Suppressor macrophage treated with lipopolysaccharide for 1 hour (primary cell): ENCODE data around the gene HTRA3.
A peak's percentile ranks its signal among the peaks of the same experiment; 100 is the strongest.

Experiments used
- DNase-seq, 3 donors: peaks; one replicate each; pipeline ENCODE4 v3.0.0-alpha.2; 2020 to 2022

Gene HTRA3

DNA sequence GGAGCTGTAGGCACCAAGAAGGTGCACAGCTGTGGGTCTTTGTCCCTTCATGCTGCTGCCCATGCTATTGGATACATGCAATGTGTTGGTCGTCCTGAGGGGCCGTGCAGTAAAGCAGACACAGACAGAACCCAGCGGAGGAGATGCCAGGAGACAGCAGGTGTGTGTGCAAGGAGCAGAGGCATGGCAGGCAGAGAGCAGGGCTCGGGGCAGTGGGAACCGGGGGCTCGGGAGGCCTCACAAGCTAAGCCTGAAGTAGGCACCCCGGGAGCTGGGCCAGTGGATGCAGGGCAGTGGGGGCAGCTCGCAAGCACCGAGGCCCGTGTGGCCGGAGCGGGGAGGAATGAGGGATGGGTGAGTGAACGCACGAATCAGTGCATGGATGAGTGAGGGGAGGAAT lies 13.2 kb downstream of the HTRA3 start:
- no peak for DNase-seq

DNA sequence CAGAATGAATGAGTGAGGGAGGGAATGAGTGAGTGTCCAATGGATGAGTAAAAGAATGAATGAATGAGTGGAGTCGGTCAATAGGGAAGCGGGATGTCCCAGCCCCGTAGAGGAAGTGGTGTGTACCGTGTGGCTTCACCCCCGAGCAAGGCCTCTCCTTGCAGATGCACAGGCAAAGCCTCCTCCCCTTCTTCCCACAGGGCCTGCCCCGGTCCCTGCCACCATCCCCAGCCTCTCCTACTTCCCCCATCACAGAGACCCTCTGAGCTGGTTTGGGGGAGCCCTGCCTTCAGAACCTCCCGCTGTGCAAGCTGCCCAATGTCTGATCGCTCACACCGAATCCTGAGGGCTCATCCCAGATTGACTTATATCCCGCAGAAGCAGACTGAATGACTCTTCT lies 13.6 kb downstream of the HTRA3 start:
- peak; percentile 15 to 36 (median 24) for DNase-seq

DNA sequence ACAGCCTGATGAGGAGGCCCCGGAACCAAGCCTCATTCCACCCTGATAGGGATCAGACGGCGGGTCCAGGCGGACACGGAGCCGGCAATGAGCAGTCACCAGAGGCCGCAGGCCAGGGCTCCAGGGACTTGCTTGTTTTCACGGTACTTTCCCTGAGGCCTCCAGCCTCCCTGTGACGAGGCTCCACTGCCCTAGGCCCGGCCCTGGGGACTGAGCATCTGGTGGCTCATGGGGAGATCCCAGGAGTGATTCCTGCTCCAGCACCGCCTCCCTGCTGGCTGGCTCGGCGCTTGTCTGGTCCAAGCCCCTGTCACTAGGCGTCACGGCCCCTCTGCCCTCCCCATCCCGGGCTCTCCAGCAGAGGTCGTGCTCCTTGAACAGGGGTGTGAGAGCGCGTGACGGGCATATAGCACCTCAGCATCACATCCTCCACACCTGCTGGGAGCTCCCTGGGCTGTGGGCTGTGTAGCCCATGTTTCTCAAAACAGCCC lies 14.1 kb downstream of the HTRA3 start:
- no peak for DNase-seq

DNA sequence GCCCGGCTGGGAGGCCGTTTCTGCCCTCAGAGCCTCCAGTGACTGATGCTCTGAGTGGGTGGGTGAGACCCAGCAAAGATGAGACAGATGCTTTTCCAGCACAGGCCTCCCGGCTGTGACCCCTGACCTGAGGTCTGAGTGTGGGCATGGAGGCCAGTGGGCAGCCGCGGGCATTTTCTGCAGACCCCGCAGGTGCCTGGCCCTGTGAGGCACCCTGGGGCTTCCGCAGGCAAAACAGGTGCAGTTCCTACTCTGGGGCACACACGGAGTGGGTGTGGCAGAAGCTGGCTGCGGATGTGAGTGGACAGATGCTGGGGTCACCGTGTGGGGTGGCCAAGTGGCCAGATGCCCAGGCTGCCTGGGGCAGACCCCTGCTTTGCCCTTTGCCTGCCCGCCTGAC lies 14.8 kb downstream of the HTRA3 start:
- DNase-seq: no peak

DNA sequence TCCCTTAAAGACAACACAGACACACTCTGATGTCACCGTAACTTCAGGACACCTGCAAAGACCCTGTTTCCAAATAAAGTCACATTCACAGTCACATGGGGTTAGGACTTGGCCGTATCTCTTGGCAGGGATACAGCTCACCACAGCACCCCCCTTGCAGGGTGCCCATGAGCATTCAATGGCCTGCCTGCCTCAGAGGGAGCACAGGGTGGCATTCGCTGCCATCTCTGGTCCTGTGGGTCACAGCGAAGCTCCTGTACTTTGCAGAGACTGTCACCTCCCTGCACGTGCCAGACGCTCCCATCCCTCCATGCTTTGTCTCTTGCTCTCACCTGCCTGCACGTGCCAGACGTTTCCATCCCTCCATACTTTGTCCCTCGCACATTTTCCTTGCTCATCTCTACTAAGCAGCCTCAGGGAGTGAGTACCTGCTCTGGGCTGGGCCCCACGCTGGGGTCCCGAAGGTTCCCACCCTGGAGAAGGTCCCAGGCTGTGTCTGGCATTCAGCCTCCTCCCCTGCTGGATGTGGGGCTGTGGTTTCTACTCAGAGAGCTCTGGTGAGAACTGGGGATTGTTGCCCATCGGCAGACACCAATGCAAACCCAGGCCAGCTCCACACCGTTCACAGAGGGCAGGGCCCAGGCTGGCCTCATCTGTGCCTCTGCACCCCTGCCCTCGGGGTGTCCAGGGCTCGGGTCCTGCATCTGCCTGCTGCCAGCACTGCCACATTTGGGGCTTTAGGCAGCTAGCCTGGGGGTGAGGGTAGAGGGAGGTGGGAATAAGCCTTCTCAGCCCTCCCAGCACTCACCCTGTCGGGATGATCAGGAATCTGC lies 15.8 kb downstream of the HTRA3 start:
- no peak for DNase-seq

DNA sequence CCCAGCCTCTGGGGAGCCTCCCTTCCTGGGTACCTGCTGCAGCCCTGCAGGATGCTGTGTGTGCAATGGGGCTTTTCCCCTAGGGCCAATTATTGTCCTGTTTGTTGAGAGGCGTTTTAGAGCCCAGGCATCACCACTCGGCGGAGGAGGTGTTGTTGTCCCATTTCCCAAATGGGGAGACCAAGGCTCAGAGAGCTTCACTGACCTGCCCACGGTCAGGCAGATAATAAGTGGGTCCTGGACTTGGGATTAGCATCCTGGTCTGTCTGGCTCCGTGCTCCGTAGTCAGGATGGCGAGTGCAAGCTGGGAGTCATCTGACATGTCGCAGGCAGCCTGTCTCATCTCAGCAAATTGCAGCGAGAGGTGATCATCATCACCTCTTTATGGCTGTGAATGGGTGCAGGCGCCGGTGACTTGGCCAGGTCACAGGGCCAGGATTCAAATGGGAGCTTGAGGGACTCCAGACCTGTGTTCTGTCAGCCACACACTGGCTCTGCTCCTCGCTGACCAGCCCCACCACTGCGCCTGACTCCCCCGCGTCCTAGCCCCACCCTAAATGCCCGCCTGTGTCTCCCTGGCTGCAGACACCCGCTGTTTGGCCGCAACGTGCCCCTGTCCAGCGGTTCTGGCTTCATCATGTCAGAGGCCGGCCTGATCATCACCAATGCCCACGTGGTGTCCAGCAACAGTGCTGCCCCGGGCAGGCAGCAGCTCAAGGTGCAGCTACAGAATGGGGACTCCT lies 16.6 kb downstream of the HTRA3 start:
- no peak for DNase-seq

DNA sequence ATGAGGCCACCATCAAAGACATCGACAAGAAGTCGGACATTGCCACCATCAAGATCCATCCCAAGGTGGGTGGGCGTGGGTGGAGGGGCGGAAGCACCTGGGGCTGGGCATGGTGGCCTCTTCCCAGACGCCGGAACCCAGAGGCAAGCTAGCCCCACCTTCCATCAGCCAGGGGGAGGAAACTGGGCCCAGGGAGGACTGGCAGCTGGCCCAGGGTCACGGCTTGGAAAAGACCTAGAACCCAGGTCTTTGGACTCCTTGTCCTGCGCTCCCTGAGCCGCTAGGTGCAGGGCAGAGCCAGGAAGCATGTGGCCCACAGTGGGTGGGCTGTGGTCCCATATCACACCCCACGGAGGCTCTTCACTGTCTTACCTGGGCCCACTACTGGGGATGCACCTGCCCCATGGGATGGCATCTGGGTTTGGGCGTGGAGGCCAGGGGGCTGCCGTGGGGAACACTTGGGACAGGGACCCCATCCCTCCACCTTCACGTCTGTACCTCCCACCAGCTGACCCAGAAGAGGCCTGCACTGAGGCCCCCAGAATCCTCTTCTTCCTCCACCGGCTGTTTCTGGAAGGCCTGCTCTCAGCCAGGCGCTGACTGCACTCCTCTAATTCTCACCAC lies 17.3 kb downstream of the HTRA3 start:
- DNase-seq: no peak

DNA sequence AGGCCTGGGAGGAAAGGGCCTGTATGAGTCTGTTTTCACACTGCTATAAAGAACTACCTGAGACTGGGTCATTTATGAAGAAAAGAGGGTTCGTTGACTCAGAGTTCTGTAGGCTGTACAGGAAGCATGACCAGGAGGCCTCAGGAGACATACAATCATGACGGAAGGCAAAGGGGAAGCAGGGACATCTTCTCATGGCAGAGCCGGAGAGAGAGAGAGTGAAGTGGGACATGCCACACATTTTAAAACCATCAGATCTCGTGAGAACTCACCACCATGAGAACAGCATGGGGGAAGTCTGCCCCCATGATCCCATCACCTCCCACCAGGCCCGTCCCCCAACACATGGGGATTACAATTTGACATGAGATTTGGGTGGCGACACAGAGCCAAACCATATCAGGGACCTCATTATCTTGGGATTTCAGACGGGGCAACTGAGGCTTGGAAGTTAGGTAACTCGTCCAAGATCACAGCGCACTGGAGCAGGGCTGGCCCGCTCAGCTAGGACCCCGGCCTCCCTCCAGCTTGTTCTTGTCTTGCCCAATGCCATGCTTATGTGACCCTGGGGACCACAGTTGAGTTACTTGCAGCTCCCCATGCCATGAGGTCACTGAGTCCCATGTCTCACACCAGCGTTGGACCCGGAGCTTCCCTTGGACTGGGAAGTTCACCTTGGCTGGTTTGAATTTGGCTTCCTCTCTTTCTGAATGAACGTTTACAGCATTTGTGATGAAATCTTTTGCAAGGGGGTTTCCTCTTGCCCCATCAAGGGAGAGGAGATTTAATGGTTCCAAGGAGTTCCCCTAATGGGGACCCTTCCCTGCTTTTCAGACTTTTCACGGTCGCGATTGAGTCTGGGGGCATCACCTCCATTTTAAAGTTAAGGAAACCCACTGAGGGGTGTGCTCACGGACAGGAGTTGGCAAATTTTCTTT lies 18.1 kb downstream of the HTRA3 start:
- no peak for DNase-seq

DNA sequence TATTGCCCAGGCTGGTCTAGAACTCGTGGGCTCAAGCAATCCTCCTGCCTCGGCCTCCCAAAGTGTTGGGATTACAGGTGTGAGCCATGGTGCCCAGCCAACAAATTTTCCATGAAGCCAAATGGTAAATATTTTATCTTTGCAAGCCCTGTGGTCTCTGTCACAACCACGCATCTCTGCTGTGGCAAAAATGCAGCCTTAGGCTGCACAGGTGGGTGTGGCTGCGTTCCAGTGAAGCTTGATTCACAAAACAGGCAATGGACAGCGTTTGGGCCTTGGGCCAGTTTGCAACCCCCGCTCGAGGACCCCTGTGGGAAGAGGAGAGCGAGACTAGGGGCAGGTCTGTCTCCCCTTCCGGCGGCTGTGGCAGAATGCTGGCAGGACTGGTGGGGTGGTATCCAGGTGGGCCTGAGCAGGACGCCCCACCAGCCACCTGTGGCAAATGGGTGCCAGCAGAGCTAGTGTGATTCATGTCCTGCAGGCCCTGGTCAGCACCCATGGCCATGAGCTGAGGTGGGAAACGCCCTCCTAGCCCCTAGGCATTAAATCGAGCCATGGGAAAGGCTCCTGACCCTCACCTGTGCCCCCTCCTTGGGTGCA lies 19.7 kb downstream of the HTRA3 start:
- no peak for DNase-seq

DNA sequence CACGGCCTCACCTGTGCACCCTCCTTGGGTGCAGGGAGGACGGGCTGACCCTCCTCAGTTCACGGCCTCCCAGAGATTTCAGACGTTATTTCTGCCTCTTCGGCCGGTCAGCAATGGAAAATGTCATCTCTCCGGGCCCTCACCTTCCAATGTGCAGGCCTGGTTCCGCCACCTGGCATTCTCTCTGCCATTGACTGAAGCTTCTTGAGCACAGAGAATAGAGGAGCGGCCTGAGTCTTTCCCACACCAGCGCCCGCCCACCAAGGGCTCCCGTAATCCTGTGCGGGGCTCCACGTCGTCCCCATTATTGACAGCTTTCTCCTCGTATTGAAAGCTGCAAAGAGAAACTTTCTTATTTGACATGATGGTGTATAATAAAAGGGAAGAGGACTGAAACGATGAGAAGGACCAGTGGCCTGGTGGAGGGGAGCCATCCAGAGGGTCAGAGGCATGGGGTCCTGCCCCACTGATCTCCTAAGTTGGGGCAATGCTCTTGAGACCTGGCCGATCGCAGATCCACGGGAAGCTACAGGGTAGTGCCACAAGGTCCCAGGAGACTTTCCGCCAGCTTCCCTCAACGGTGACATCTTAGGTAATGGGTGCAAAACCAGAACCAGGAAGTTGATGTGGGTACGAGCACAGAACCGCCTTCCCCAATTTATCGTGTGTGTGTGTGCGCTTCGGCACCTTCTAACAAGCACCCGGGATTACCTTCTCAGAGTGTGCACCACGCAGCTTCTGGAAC lies 20.6 kb downstream of the HTRA3 start:
- no peak for DNase-seq

DNA sequence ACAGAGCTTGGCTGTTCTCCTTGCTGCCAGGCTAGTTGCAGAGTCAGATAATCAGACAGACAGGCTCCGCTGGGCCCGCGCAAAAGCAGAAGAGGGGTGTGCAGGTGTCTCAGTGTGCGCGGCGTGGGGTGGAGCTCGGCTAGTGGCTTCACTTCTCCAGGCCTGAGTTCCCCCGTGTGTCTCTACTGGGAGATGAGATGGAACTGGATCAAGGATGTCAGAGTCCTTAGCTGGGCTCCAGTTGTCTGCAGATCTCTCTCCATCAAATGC lies 21.1 kb downstream of the HTRA3 start:
- DNase-seq: no peak

DNA sequence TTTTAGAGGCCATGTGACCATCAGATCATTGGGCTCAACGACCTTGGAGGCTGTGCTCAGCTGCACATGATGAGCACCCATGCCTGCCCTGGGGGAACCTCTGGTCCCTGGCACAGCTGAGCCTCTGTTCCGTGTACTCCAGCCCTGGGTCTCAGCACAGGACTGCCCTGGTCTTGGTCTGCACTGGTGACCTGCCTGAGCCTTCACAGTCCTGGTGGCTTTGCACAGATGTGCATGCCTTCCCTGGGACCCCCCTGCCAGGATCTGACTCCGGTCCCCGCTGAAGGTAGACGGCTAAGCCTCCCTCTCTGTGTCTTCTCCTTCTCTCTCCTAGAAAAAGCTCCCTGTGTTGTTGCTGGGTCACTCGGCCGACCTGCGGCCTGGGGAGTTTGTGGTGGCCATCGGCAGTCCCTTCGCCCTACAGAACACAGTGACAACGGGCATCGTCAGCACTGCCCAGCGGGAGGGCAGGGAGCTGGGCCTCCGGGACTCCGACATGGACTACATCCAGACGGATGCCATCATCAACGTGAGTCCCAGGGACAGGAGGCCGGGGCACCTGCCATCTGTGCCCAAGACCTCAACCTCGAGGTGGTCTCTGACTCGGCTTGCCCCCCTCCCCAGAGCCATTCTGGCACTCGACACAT lies 21.6 kb downstream of the HTRA3 start:
- DNase-seq: no peak

DNA sequence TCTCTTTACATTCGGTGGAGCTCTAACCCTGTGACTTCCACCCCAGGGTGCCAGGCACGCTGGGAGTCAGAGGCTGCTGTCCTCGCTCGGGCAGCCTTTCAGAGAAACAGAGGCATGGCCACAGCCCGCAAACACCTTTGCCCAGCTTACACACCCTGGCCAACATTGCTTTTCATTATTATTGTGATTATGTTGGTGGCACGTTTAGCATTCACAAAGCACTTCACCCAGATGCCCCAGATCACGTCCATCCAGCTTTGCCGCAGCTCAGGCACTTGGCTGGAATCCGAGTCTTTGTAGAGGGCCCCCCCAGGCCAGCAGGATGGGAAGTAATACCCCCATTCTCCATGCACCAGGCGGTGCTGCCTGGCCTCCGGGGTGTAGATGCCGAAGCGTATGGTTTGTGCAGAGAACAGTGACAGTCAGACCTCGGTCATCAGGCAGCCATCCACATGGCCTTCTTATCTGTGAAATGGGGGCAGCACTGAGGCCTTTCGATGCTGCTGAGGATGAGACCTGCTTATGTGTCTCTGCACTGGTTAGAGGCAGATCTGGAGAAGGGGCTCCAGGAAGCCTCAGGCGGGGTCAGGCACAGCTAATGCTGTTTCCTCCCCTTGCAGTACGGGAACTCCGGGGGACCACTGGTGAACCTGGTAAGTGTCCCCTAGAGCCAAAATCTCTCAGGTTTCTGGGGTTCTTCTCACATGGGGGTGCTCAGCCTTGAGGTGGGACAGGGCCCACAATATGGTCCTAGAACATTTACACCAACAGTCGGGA lies 22.3 kb downstream of the HTRA3 start:
- no peak for DNase-seq

DNA sequence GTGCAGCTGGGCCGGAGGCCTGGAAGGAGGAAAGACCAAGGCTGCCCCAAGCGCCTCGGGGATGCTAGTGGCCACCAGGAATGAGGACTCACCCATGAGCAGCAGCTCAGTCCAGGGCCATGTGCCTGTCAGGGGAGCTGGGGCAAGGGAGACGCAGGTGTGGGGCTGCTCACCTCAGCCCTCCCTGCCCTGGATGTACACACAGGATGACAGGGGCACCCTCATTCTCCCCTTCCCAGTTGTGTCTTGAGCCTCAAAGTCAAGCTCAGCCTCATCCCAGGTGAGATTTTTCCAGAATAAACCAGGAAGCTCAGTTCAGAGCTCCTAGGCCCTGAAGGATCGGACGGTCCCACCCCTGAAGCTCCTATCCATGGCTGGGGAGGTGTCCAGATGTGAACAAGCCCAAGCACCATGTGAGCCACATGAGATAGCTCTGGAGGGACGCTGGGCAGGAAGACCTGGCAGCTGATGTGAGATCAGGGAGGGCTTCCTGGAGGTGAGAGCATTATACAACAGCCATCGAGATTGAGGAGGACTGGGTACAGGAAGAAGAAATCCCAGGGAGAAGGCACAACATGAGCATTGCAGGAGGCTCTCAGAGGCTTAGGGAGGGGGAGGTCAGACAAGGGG lies 23.0 kb downstream of the HTRA3 start:
- DNase-seq: no peak

DNA sequence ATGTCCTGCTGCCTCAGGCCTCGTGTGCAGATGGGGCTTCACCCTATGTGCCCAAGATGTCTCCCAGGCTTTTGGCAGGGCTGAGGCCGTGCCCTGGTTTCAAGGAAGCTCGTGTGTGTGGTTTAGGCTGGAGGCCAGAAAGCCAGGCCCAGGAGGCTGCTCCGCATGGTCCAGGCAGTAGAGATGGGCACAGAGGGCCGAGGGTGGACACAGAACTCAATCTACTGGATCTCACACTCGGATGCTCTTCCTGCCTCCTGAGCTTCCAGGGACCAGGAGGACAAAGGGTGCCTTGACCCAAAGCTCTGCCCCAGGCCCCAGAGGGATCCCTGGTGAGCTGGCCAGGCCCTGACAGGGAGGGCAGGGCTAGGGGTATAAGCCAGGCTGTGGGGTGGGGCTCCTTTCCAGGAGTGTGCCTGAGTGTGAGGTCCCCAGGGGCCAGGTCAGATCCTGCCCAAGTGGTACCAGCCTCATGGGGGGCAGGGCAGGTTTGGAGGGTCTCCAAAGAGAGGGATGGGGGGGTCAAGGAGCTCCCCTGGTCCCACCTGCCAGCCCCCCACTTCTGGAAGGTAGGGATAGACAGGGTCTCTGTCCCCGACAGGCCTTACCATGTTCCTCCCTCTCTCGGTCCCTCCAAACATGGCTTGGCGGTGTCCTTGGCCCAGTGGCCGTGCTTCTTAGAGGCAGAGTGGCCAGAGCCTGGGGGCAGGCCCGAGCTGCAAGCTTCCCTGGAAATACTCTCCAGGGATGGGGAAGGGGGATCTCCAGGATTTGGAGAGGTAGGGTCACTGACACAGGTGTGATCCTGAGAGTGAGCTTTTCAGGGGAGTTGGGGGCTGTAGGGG lies 23.8 kb downstream of the HTRA3 start:
- DNase-seq: no peak

DNA sequence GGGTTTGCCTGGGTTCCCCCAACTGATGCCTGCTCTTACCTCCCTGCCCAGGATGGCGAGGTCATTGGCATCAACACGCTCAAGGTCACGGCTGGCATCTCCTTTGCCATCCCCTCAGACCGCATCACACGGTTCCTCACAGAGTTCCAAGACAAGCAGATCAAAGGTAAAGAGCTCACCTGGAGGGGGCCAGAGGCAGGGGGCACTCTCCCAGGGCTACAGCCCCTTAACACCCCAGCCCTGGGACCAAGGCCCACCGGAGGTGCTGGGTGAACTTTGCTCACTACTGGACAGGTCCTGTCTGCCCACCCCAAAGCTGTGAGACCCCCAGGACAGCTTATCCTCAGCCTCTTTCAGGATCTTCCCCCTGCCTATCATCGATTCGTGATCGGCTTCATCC lies 24.5 kb downstream of the HTRA3 start:
- no peak for DNase-seq

DNA sequence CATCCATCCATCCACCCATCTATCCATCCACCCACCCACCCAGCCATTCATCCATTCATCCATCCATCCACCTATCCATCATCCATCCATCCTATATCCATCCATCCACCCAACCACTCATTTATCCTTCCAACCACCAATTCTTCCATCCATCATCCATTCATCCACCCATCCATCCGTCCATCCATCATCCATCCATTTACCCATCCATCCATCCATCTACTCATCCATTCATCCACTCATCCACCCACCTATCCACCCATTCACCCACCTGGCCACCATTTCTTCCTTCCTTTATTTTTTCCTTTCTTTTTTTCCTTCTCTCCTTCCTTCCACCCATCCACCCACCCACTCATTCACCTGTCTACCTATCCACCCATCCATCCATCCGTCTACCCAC lies 25.2 kb downstream of the HTRA3 start:
- DNase-seq: no peak

DNA sequence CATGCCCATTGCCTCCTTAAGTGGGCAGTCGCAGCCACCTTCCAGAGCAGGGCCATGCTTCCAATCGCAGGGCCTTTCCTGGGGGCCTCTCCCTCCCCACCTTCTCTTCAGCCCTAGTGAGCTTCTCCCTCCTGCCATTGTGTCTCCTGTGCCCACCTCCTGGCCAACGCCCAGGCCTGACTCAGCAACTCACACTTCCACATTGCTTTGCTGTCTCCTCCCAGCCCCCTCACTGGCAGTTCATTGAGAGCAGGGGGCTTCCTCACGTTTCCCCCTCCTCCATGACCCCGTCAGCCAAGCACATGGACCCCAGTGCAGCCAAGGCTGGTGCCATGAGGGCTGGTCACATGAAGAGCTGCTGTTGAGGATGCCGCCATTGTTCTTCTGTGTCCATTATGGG lies 25.9 kb downstream of the HTRA3 start:
- no peak for DNase-seq

DNA sequence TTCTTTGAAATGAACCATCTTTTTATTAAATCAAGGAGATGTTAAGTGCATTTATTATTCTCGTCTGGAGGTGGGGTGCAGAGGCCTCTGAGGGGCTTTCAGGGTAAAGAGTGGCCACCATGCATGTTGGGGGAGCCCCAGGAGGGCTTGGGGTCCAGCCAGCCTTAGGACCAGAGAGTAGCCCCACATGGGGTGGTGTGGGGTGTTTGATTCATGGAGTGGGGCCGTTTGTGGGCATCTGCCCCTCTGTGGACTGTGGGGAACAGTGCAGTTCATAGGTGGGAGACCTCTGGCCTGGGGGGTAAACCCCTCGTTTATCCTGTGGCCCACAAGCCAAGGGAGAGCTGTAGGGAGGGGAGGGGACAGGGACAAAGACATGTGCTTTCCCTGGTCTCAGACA lies 26.9 kb downstream of the HTRA3 start:
- no peak for DNase-seq
